T-cell (primary cell): ENCODE results near the gene E4F1. TPM values are rescaled to one million over a fixed set of nuclear protein-coding genes. Genes with fewer than 3 reads are reported as not detected.

Source experiments
- ATAC-seq, 4 experiments: fragments of 200-7000 bp in 3 of 4; fragments of 150-1000 bp in 1 of 4; cut with Tn5 transposase; replicated peaks in 1 of 4; 1 replicate in 3 of 4; 2 replicates in 1 of 4; pipeline ENCODE4 v1.10.0; 2021; ENCODE audit warnings: moderate library complexity in 3 of 4, mild to moderate bottlenecking in 2 of 4, moderate number of reproducible peaks in 1 of 4
- CTCF ChIA-PET, 2 donors: fragments of 300-600 bp; sonication (Branson Sonifier 250); formaldehyde crosslinking; loops; one replicate each; lab custom pipeline; 2022; ENCODE audit warnings: antibody characterized with exemption in 2 of 2; lab: Charles Lee
- POLR2A ChIA-PET, 2 donors: fragments of 300-600 bp; sonication (Branson Sonifier 250); formaldehyde crosslinking; loops; one replicate each; lab custom pipeline; 2022; ENCODE audit warnings: antibody characterized with exemption in 2 of 2; lab: Charles Lee
- DNase-seq, 35 experiments: peaks; one replicate each; pipeline versions ENCODE4 v3.0.0 to v3.0.0-alpha.2; 2013 to 2023
- H3K27ac ChIP-seq: one replicate; pipeline ENCODE4 v1.5.1; 2013; ENCODE audit warnings: low read length
- H3K27me3 ChIP-seq, 2 experiments: replicated peaks in 1 of 2; 1 replicate in 1 of 2; 2 replicates in 1 of 2; pipeline versions ENCODE4 v1.6.1 to v1.7.0; 2013; ENCODE audit warnings: low read length in 1 of 2, mixed read lengths in 1 of 2; ENCODE audit not compliant: control insufficient read depth in 2 of 2, insufficient read depth in 2 of 2; ENCODE audit errors: extremely low read depth in 1 of 2
- H3K36me3 ChIP-seq, 2 donors: 1 replicate in 1 of 2; 2 replicates in 1 of 2; pipeline versions ENCODE4 v1.6.1 to v1.7.0; 2013; ENCODE audit warnings: low read length in 1 of 2; ENCODE audit not compliant: control insufficient read depth in 2 of 2, insufficient read depth in 1 of 2; ENCODE audit errors: extremely low read depth in 1 of 2
- H3K4me1 ChIP-seq, 2 experiments: 1 replicate in 1 of 2; 2 replicates in 1 of 2; pipeline versions ENCODE4 v1.6.1 to v1.7.0; 2013; ENCODE audit warnings: low read length in 2 of 2, mixed read lengths in 1 of 2; ENCODE audit not compliant: insufficient read depth in 2 of 2, control insufficient read depth in 1 of 2; ENCODE audit errors: extremely low read depth in 1 of 2
- H3K4me3 ChIP-seq, 2 donors: 1 replicate in 1 of 2; 2 replicates in 1 of 2; pipeline versions ENCODE4 v1.5.1 to v1.7.0; 2013; ENCODE audit warnings: mild to moderate bottlenecking in 2 of 2, low read length in 1 of 2, moderate library complexity in 1 of 2; ENCODE audit not compliant: control insufficient read depth in 1 of 2; ENCODE audit errors: extremely low read depth in 1 of 2
- H3K9me3 ChIP-seq: 2 replicates; pipeline ENCODE4 v1.7.0; 2013
- H3K27ac Mint-ChIP-seq, 2 donors: one replicate each; pipeline ENCODE4 v1.8.0; 2020 to 2021; ENCODE audit warnings: mild to moderate bottlenecking in 2 of 2, mixed read lengths in 2 of 2
- H3K27me3 Mint-ChIP-seq, 2 donors: one replicate each; pipeline ENCODE4 v1.8.0; 2021 to 2022; ENCODE audit warnings: mixed read lengths in 2 of 2
- H3K36me3 Mint-ChIP-seq: one replicate; pipeline ENCODE4 v1.8.0; 2021; ENCODE audit warnings: mixed read lengths
- H3K4me1 Mint-ChIP-seq, 3 donors: one replicate each; pipeline ENCODE4 v1.8.0; 2020 to 2022; ENCODE audit warnings: mixed read lengths in 3 of 3, mild to moderate bottlenecking in 1 of 3
- H3K4me3 Mint-ChIP-seq, 3 donors: one replicate each; pipeline ENCODE4 v1.8.0; 2020 to 2022; ENCODE audit warnings: mild to moderate bottlenecking in 3 of 3, mixed read lengths in 3 of 3, moderate library complexity in 3 of 3
- H3K9me3 Mint-ChIP-seq, 3 donors: one replicate each; pipeline ENCODE4 v1.8.0; 2020 to 2022; ENCODE audit warnings: mixed read lengths in 3 of 3
- WGBS: methylation state at CpG from one replicate; pipeline ENCODE4 v1.1.5; 2013; ENCODE audit warnings: missing lambda C conversion rate; ENCODE audit not compliant: insufficient coverage; 5-methylcytosine and 5-hydroxymethylcytosine counted together
- total RNA-seq, 35 experiments: library from RNA in 6 of 35; stranded (reverse) in 6 of 35; fragments of 120-200 nt in 1 of 35; gene quantifications; one replicate each; pipeline versions ENCODE4 v1.2.1 to v1.2.4 and lab custom pipeline; 2013 to 2026

The E4F1 gene
- total RNA-seq, 5 donors from 2014 or later (not counting 1 experiment from before 2014, with no cell fraction given) = 32.8 to 52.0 (median 47.0) TPM

DNA sequence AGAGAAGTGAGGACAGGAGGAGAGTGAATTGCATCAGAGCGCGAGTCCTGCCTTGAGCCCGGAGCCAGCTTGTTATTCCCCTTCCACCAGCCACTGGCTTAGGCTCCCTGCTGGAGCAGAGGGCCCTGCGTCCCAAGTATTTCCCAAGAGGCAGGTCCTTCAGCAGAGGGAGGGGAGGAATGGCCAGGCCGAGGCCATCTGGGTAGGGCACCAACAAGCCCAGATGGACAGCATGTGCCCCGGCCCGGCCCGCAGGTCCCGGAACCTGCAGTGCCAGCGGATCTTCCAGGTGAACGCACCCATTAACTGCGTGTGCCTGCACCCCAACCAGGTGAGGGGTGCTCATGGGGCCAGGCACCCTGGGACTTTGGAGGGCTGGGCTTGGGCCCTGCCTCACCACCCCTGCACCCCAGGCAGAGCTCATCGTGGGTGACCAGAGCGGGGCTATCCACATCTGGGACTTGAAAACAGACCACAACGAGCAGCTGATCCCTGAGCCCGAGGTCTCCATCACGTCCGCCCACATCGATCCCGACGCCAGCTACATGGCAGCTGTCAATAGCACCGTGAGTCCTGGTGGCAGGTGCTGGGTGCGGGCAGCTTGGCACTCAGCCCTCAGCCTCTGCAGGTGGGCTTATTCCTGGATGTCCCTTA is 16.5 kb upstream of the E4F1 start:
- H3K4me3 Mint-ChIP-seq = peak overlapping the region; percentile 69 to 78 (median 73)

GRCh38 chr16:2207872-2208271 is 15.5 kb upstream of the E4F1 start:
- peak overlapping the region in 2 of 3 donors; percentile 58 to 78 for H3K4me3 Mint-ChIP-seq
- H3K27me3 Mint-ChIP-seq = no peaks in the 10 kb centered on the region
- POLR2A ChIA-PET = no interaction called here
- Histone ChIP-seq H3K4me1 (peaks cover 4 to 35% of the 10 kb centered on the region in 2 experiments), H3K27me3 (no peaks in the 10 kb centered on the region), H3K4me3 (no peak overlapping the region), H3K9me3 (no peaks in the 10 kb centered on the region), H3K36me3 (peaks cover 13 to 38% of the 10 kb centered on the region in 2 donors), H3K27ac (no peak overlapping the region)
- 96% methylated on average over 6 of the region's 9 CpGs for WGBS
- DNase-seq = no peak
- H3K9me3 Mint-ChIP-seq = no peaks in the 10 kb centered on the region
- ATAC-seq = no peak
- peaks cover 9% of the 10 kb centered on the region for H3K36me3 Mint-ChIP-seq
- CTCF ChIA-PET = interaction anchor here in 1 of 2 donors (0.6 kb wide), 1 partner anchor 44 kb away, joined by 3 read pairs; the partner anchor contains the start of gene ECI1
- no peak overlapping the region for H3K27ac Mint-ChIP-seq
- H3K4me1 Mint-ChIP-seq = peaks cover 26 to 28% (median 27%) of the 10 kb centered on the region in 3 donors

More for the DNA sequence above, 16.5 kb upstream of the E4F1 start:
- WGBS = 93% methylated on average over 20 of the region's 23 CpGs
- ChIA-PET CTCF (no interaction called here), POLR2A (no interaction called here)
- no peaks in the 10 kb centered on the region for H3K27me3 Mint-ChIP-seq
- H3K36me3 Mint-ChIP-seq = peaks cover 9% of the 10 kb centered on the region
- H3K4me1 ChIP-seq = peaks cover 4 to 27% of the 10 kb centered on the region in 2 experiments
- ATAC-seq (no peak), DNase-seq (no peak)
- H3K4me3 ChIP-seq = no peak overlapping the region
- no peak overlapping the region for H3K27ac ChIP-seq
- H3K9me3 Mint-ChIP-seq = no peaks in the 10 kb centered on the region
- no peaks in the 10 kb centered on the region for H3K9me3 ChIP-seq
- peaks cover 7 to 30% of the 10 kb centered on the region in 2 donors for H3K36me3 ChIP-seq
- H3K27ac Mint-ChIP-seq = peak overlapping the region in 1 of 2 donors; percentile 76
- H3K27me3 ChIP-seq = no peaks in the 10 kb centered on the region
- peaks cover 21 to 23% (median 22%) of the 10 kb centered on the region in 3 donors for H3K4me1 Mint-ChIP-seq

GRCh38 chr16:2208308-2208707 is 15.1 kb upstream of the E4F1 start:
- H3K36me3 ChIP-seq = peaks cover 13 to 38% of the 10 kb centered on the region in 2 donors
- peaks cover 31 to 33% (median 31%) of the 10 kb centered on the region in 3 donors for H3K4me1 Mint-ChIP-seq
- no peaks in the 10 kb centered on the region for H3K9me3 Mint-ChIP-seq
- no peak overlapping the region for H3K27ac Mint-ChIP-seq
- ChIA-PET POLR2A (interaction anchor here in 1 of 2 donors (0.5 kb wide), 1 partner anchor 12 kb away, joined by 4 read pairs; no protein-coding TSS in a partner anchor), CTCF (interaction anchor here in 1 of 2 donors (0.6 kb wide), 1 partner anchor 43 kb away, joined by 3 read pairs; the partner anchor contains the start of gene ECI1)
- no peaks in the 10 kb centered on the region for H3K9me3 ChIP-seq
- H3K4me1 ChIP-seq = peaks cover 5 to 39% of the 10 kb centered on the region in 2 experiments
- H3K36me3 Mint-ChIP-seq = peaks cover 9% of the 10 kb centered on the region
- H3K27me3 ChIP-seq = no peaks in the 10 kb centered on the region
- H3K4me3 Mint-ChIP-seq = no peak overlapping the region
- no peak for ATAC-seq
- H3K4me3 ChIP-seq = no peak overlapping the region
- no peak overlapping the region for H3K27ac ChIP-seq
- WGBS = 90% methylated on average over 17 of the region's 23 CpGs
- no peak for DNase-seq
- H3K27me3 Mint-ChIP-seq = no peaks in the 10 kb centered on the region

GRCh38 chr16:2208772-2209171 is 14.6 kb upstream of the E4F1 start:
- H3K4me1 Mint-ChIP-seq = peaks cover 35% of the 10 kb centered on the region in 3 donors
- Histone ChIP-seq H3K27ac (no peak overlapping the region), H3K36me3 (peaks cover 13 to 38% of the 10 kb centered on the region in 2 donors), H3K27me3 (no peaks in the 10 kb centered on the region), H3K4me1 (peaks cover 10 to 44% of the 10 kb centered on the region in 2 experiments), H3K4me3 (no peak overlapping the region), H3K9me3 (no peaks in the 10 kb centered on the region)
- H3K27ac Mint-ChIP-seq = no peak overlapping the region
- ATAC-seq (no peak), DNase-seq (no peak)
- WGBS = 93% methylated on average over 8 of the region's 9 CpGs
- ChIA-PET POLR2A (interaction anchor here in 1 of 2 donors (0.5 kb wide), 1 partner anchor 11 kb away, joined by 4 read pairs; no protein-coding TSS in a partner anchor), CTCF (no interaction called here)
- no peaks in the 10 kb centered on the region for H3K9me3 Mint-ChIP-seq
- H3K27me3 Mint-ChIP-seq = no peaks in the 10 kb centered on the region
- no peak overlapping the region for H3K4me3 Mint-ChIP-seq
- peaks cover 9% of the 10 kb centered on the region for H3K36me3 Mint-ChIP-seq

DNA sequence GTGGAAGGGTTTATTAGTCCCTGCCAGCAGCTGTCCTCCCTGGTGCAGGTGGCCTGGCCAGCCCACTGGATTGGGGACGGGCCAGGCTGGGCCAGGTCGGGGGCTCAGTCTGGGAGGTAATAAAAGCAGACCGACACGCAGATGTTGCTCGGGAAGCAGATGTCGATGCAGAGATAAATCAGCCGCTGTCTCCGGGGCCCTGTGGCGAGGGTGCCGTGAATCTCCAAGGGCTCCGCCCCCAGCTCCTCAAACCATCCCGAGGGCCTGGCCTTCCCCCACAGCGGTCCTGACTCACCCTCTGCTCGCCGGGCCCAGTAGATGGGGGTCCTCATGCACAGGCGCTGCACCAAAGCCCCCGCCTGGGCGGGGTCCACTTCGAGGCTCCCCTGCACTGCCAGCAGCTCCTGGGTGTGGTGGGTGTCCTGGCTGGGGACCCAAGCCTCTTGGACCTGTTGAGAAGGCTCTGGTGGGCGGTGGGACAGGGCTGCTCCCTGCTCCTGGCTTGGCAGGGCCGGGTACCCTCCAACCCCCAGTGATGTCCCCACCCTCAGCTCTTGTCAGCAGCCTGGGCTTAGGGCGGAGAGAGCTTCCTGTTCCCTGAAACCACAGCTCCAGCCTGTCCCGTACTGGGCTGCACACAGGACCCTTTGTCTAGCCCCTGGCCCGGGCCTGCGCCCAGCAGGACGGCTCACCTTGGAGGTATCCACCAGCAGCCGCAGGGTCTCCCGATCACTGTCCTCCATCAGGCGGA is 14.0 kb upstream of the E4F1 start:
- Mint-ChIP-seq H3K36me3 (peaks cover 9% of the 10 kb centered on the region), H3K27me3 (no peaks in the 10 kb centered on the region), H3K27ac (no peak overlapping the region), H3K4me1 (peaks cover 32 to 34% (median 33%) of the 10 kb centered on the region in 3 donors), H3K4me3 (no peak overlapping the region), H3K9me3 (no peaks in the 10 kb centered on the region)
- Histone ChIP-seq H3K36me3 (peaks cover 13 to 38% of the 10 kb centered on the region in 2 donors), H3K4me3 (no peak overlapping the region), H3K27ac (no peak overlapping the region), H3K9me3 (no peaks in the 10 kb centered on the region), H3K4me1 (peaks cover 10 to 48% of the 10 kb centered on the region in 2 experiments), H3K27me3 (no peaks in the 10 kb centered on the region)
- POLR2A ChIA-PET = no interaction called here
- no peak for ATAC-seq
- WGBS = 94% methylated on average over 15 of the region's 29 CpGs
- CTCF ChIA-PET = no interaction called here
- DNase-seq = no peak

- CTCF ChIA-PET = no interaction called here
- Mint-ChIP-seq H3K4me3 (no peak overlapping the region), H3K4me1 (peaks cover 27 to 30% (median 30%) of the 10 kb centered on the region in 3 donors), H3K9me3 (no peaks in the 10 kb centered on the region), H3K27ac (no peak overlapping the region), H3K36me3 (peaks cover 9% of the 10 kb centered on the region), H3K27me3 (no peaks in the 10 kb centered on the region)
- H3K4me1 ChIP-seq = peaks cover 10 to 42% of the 10 kb centered on the region in 2 experiments
- H3K27me3 ChIP-seq = no peaks in the 10 kb centered on the region
- 97% methylated on average over 16 of the region's 17 CpGs for WGBS
- H3K4me3 ChIP-seq = no peak overlapping the region
- no peak for DNase-seq
- peaks cover 13 to 38% of the 10 kb centered on the region in 2 donors for H3K36me3 ChIP-seq
- no peak overlapping the region for H3K27ac ChIP-seq
- POLR2A ChIA-PET = no interaction called here
- H3K9me3 ChIP-seq = no peaks in the 10 kb centered on the region
- no peak for ATAC-seq
Observed at GRCh38 chr16:2210009-2210332, 13.4 kb upstream of the E4F1 start.
